HEK293 (cell line): ENCODE results near the gene RSKR.

Source experiments
- HOXD13 ChIP-seq: sonication (generic); formaldehyde crosslinking; IDR thresholded peaks from 2 replicates; pipeline ENCODE4 v1.8.0; 2022; ENCODE audit warnings: missing genetic modification reagents, borderline replicate concordance

RSKR gene

DNA sequence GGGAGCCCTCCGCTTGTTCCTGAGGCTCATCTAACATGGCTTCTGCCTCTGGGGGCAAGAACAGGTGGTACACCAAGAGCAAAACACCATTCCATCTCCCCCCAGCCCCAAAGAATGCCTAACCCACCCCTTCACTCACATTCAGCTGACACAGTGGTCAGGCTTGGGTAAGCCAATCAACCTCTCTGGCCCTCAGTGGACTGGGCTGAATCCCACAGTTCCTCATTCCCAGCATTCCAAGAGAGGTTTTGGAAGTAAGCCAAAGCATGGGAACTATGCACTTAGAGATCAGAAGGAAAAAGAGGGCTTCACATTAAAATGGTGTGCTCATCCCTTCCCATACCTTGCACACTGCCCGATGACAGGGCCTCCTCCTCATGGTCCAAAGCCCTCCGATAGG is 50.5 kb downstream of the RSKR start (continued):
- no peak for TF ChIP-seq HOXD13
- TF ChIP-seq, all 188 proteins: peak for 0
